ENCODE measurements around the gene GRK5. TPM values are rescaled to one million over a fixed set of nuclear protein-coding genes. Genes with fewer than 3 reads are reported as not detected.

GRK5 gene
- total RNA-seq, 1 experiment from 2014 or later: 4.5 TPM

DNA sequence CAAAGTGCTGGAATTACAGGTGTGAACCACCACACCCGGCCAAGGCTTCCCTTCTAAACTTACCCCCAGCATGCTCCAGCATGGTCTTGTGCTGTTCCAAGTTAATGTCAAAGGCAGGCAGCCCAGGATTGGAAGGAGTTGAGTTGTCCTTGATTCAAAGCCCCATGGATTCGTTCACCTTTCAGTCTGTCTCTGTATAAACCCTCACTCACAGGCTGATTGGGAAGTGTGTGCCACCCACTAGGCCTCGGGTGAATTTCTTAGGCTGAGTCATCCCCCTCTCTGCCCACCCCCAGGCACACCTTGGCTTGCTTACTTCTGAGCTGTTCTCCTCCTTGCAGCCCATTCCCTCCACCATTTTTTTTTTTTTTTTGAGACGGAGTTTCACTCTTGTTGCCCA lies 15.5 kb upstream of the GRK5 start:
- peak; percentile 80 for DNase-seq

DNA sequence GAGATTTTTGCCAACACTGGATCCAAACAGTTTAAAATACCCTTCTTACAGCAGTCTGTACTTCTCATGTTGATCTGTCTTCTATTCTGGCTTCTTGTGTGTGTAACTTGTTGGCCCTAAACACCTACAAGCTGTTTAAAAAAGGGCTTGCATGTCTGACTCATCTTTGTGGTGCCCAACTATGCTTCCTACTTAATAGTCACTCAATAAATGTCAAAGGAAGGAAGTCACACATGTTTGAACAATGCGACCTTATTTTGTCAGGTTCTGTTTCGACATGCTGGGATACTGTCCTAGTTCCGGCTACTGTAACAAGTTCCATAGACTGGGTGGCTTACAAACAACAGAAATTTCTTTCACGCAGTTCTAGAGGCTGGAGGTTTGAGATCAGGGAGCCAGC lies 9.4 kb upstream of the GRK5 start:
- Histone ChIP-seq H3K9ac (ENCODE audit: low read length) (no peak overlapping the region), H3K4me2 (ENCODE audit: low read length) (no peak overlapping the region), H2AFZ (ENCODE audit: low read length) (no peak overlapping the region), H3K27ac (ENCODE audit: low read length) (no peak overlapping the region), H3F3A (ENCODE audit: low read length, unreplicated experiment) (no peaks in the 10 kb centered on the region), H3K4me1 (ENCODE audit: insufficient read depth, low read length) (peaks cover 11% of the 10 kb centered on the region), H3K4me3 (ENCODE audit: low read length) (no peak overlapping the region), H3K79me2 (ENCODE audit: low read length) (no peaks in the 10 kb centered on the region), H3K9me2 (replicated peaks; ENCODE audit: low read length) (no peaks in the 10 kb centered on the region), H3K9me3 (ENCODE audit: low read length) (no peaks in the 10 kb centered on the region), H3K36me3 (ENCODE audit: low read depth, low read length) (no peaks in the 10 kb centered on the region), H3K27me3 (ENCODE audit: low read length) (no peaks in the 10 kb centered on the region), H4K20me1 (ENCODE audit: low read length) (no peaks in the 10 kb centered on the region)
- peak; percentile 58 for DNase-seq
- no TSS peak for BruUV-seq (replicated peaks)
- TF ChIP-seq, protein P1, sequence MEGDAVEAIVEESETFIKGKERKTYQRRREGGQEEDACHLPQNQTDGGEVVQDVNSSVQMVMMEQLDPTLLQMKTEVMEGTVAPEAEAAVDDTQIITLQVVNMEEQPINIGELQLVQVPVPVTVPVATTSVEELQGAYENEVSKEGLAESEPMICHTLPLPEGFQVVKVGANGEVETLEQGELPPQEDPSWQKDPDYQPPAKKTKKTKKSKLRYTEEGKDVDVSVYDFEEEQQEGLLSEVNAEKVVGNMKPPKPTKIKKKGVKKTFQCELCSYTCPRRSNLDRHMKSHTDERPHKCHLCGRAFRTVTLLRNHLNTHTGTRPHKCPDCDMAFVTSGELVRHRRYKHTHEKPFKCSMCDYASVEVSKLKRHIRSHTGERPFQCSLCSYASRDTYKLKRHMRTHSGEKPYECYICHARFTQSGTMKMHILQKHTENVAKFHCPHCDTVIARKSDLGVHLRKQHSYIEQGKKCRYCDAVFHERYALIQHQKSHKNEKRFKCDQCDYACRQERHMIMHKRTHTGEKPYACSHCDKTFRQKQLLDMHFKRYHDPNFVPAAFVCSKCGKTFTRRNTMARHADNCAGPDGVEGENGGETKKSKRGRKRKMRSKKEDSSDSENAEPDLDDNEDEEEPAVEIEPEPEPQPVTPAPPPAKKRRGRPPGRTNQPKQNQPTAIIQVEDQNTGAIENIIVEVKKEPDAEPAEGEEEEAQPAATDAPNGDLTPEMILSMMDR (conservative IDR thresholded peaks at IDR 0.05; ENCODE audit: low read depth, low read length): no peak
- no peak for TF ChIP-seq EZH2phosphoT487 (IDR thresholded peaks at IDR 0.05; ENCODE audit: borderline replicate concordance, low read length)
- no peak for TF ChIP-seq EZH2 (IDR thresholded peaks at IDR 0.05; ENCODE audit: low read length, unreplicated experiment)
- peak; percentile 72 for ATAC-seq
- intact Hi-C loops (cut with micrococcal nuclease): loop anchor here (2.0 to 5.0 kb wide), 2 partner anchors 249 to 345 kb away; partner anchors contain the start of gene RGS10
- POLR2A ChIA-PET (ENCODE audit: unreplicated experiment): no interaction called here
- CTCF ChIA-PET: interaction anchor here (0.5 to 0.7 kb wide), 3 partner anchors 10 to 385 kb away, joined by 3 to 4 read pairs (median 4); partner anchors contain the start of gene GRK5

More for the DNA sequence above, 15.5 kb upstream of the GRK5 start:
- peak; percentile 68 for ATAC-seq
- Histone ChIP-seq H3K4me3 (ENCODE audit: low read length) (no peak overlapping the region), H3K9me2 (replicated peaks; ENCODE audit: low read length) (no peaks in the 10 kb centered on the region), H3K9me3 (ENCODE audit: low read length) (no peaks in the 10 kb centered on the region), H3K4me2 (ENCODE audit: low read length) (no peak overlapping the region), H3K79me2 (ENCODE audit: low read length) (no peaks in the 10 kb centered on the region), H3K9ac (ENCODE audit: low read length) (no peak overlapping the region), H2AFZ (ENCODE audit: low read length) (no peak overlapping the region), H3K36me3 (ENCODE audit: low read depth, low read length) (no peaks in the 10 kb centered on the region), H3F3A (ENCODE audit: low read length, unreplicated experiment) (no peaks in the 10 kb centered on the region), H3K4me1 (ENCODE audit: insufficient read depth, low read length) (peaks cover 21% of the 10 kb centered on the region), H3K27me3 (ENCODE audit: low read length) (no peaks in the 10 kb centered on the region), H4K20me1 (ENCODE audit: low read length) (no peaks in the 10 kb centered on the region), H3K27ac (ENCODE audit: low read length) (no peak overlapping the region)
- ChIA-PET POLR2A (ENCODE audit: unreplicated experiment) (no interaction called here), CTCF (no interaction called here)
- intact Hi-C loops (cut with micrococcal nuclease): no loop called here
- no peak for TF ChIP-seq EZH2phosphoT487 (IDR thresholded peaks at IDR 0.05; ENCODE audit: borderline replicate concordance, low read length)
- TF ChIP-seq, protein P1 (conservative IDR thresholded peaks at IDR 0.05; ENCODE audit: low read depth, low read length): no peak
- TF ChIP-seq EZH2 (IDR thresholded peaks at IDR 0.05; ENCODE audit: low read length, unreplicated experiment): no peak
- BruUV-seq (replicated peaks): no TSS peak

DNA sequence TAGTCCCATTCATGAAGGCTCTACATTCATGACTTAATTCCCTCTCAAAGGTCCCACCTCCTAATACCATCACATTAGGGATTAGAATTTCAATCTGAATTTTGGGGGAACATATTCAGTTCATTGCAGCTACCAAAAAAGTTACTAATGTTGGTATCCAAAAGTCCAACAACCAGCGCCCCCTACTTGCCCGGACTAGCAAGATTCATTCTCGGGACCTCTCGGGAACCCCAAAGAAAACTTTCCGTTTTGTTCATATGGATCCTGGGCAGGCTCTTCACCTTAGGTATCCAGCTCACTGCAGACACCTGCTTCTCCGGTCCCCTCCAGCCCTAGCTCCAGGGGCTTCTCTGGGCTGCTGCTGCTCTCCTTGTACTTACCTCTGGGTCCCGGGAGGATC lies 8.9 kb upstream of the GRK5 start:
- DNase-seq (no peak), ATAC-seq (no peak)
- Histone ChIP-seq H3K4me2 (ENCODE audit: low read length) (no peak overlapping the region), H3K27ac (ENCODE audit: low read length) (no peak overlapping the region), H3K27me3 (ENCODE audit: low read length) (no peaks in the 10 kb centered on the region), H3F3A (ENCODE audit: low read length, unreplicated experiment) (no peaks in the 10 kb centered on the region), H3K4me3 (ENCODE audit: low read length) (no peak overlapping the region), H3K9ac (ENCODE audit: low read length) (no peak overlapping the region), H3K36me3 (ENCODE audit: low read depth, low read length) (no peaks in the 10 kb centered on the region), H3K9me2 (replicated peaks; ENCODE audit: low read length) (no peaks in the 10 kb centered on the region), H3K4me1 (ENCODE audit: insufficient read depth, low read length) (peaks cover 16% of the 10 kb centered on the region), H2AFZ (ENCODE audit: low read length) (no peak overlapping the region), H4K20me1 (ENCODE audit: low read length) (no peaks in the 10 kb centered on the region), H3K79me2 (ENCODE audit: low read length) (no peaks in the 10 kb centered on the region), H3K9me3 (ENCODE audit: low read length) (no peaks in the 10 kb centered on the region)
- TF ChIP-seq EZH2 (IDR thresholded peaks at IDR 0.05; ENCODE audit: low read length, unreplicated experiment): no peak
- TF ChIP-seq, protein P1 (conservative IDR thresholded peaks at IDR 0.05; ENCODE audit: low read depth, low read length): peak; percentile 50
- CTCF ChIA-PET: interaction anchor here (0.7 to 1.4 kb wide), 4 partner anchors 55 to 384 kb away, joined by 3 to 7 read pairs (median 4); no protein-coding TSS in a partner anchor
- intact Hi-C loops (cut with micrococcal nuclease): loop anchor here (2.0 to 5.0 kb wide), 2 partner anchors 249 to 344 kb away; partner anchors contain the start of gene RGS10
- no TSS peak for BruUV-seq (replicated peaks)
- POLR2A ChIA-PET (ENCODE audit: unreplicated experiment): no interaction called here
